GM19193 (cell line): ENCODE data around the gene GNB1L.

Experiments used
- POLR2A ChIP-seq: IDR thresholded peaks from 4 replicates; pipeline ENCODE4 v1.6.1; 2011; ENCODE audit not compliant: insufficient read depth, insufficient read length; ENCODE audit errors: extremely low read depth

The GNB1L gene

GRCh38 chr22:19774628-19775027 is 80.0 kb downstream of the GNB1L start:
- no peak for TF ChIP-seq POLR2A

GRCh38 chr22:19773470-19774040 is 81.1 kb downstream of the GNB1L start:
- TF ChIP-seq POLR2A: no peak

GRCh38 chr22:19772673-19773469 is 81.8 kb downstream of the GNB1L start:
- no peak for TF ChIP-seq POLR2A

- TF ChIP-seq POLR2A: no peak
Observed at GRCh38 chr22:19772422-19772672, 82.3 kb downstream of the GNB1L start.

- no peak for TF ChIP-seq POLR2A
Observed at GRCh38 chr22:19770349-19771220, 84.1 kb downstream of the GNB1L start.

- TF ChIP-seq POLR2A: no peak
Observed at GRCh38 chr22:19769393-19769715, 85.3 kb downstream of the GNB1L start.

- no peak for TF ChIP-seq POLR2A
Observed at GRCh38 chr22:19767427-19768341, 87.0 kb downstream of the GNB1L start.

GRCh38 chr22:19766511-19767426 is 87.9 kb downstream of the GNB1L start:
- TF ChIP-seq POLR2A: no peak

GRCh38 chr22:19766240-19766510 is 88.5 kb downstream of the GNB1L start:
- TF ChIP-seq POLR2A: no peak

GRCh38 chr22:19765477-19766239 is 89.0 kb downstream of the GNB1L start:
- TF ChIP-seq POLR2A: no peak

GRCh38 chr22:19764636-19765476 is 89.8 kb downstream of the GNB1L start:
- TF ChIP-seq POLR2A: no peak

GRCh38 chr22:19764299-19764593 is 90.4 kb downstream of the GNB1L start:
- TF ChIP-seq POLR2A: no peak
